VCaP (cell line): Measurements from ENCODE around the gene C16orf74.

ENCODE experiments used
- H3K27ac ChIP-seq: fragments of 450-650 bp; 2 replicates; pipeline ENCODE4 v1.5.1; 2017
- TF ChIP-seq, protein P1 (sequence below): fragments of 450-650 bp; conservative IDR thresholded peaks from 2 replicates; pipeline ENCODE4 v1.5.1; 2017; ENCODE audit warnings: mild to moderate bottlenecking, moderate library complexity

The C16orf74 gene

DNA sequence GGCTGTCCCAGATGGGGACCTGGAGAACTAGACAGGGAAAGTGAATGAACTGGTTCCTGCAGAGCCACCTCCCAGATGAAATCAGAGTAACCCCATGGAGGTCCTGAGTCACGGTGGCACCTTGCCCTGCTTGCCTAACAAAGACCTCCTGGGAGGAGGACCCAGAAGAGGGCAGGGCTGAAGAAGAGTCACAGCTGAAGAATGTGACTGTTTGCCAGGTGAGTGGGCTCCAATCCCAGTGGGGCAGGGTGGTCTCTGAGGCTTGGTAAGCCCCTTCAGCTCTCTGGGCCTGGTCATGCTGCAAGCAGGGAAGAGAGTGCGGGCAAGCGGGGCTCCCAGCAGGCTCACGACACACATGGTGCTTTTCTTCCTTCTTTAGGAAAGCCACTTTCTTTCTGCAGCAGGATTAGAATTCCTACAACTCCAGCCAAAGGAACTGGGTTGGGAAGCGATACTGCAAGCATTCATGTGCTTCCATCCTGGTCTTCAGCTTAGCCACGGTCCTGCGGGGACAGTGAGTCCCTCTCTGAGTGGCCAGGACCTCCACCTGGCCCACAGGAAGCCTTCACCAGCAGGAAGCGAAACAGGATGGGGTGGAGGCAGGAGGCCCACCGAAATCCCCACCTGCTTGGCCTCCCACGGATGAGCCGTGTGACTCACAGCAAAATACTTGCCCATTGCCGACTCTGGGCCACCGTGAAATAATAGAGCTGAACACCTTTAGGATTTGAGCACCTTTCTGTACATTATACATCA is 4.3 kb downstream of the C16orf74 start:
- TF ChIP-seq, protein P1, sequence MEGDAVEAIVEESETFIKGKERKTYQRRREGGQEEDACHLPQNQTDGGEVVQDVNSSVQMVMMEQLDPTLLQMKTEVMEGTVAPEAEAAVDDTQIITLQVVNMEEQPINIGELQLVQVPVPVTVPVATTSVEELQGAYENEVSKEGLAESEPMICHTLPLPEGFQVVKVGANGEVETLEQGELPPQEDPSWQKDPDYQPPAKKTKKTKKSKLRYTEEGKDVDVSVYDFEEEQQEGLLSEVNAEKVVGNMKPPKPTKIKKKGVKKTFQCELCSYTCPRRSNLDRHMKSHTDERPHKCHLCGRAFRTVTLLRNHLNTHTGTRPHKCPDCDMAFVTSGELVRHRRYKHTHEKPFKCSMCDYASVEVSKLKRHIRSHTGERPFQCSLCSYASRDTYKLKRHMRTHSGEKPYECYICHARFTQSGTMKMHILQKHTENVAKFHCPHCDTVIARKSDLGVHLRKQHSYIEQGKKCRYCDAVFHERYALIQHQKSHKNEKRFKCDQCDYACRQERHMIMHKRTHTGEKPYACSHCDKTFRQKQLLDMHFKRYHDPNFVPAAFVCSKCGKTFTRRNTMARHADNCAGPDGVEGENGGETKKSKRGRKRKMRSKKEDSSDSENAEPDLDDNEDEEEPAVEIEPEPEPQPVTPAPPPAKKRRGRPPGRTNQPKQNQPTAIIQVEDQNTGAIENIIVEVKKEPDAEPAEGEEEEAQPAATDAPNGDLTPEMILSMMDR, result no peak
- no peak overlapping the region for H3K27ac ChIP-seq

DNA sequence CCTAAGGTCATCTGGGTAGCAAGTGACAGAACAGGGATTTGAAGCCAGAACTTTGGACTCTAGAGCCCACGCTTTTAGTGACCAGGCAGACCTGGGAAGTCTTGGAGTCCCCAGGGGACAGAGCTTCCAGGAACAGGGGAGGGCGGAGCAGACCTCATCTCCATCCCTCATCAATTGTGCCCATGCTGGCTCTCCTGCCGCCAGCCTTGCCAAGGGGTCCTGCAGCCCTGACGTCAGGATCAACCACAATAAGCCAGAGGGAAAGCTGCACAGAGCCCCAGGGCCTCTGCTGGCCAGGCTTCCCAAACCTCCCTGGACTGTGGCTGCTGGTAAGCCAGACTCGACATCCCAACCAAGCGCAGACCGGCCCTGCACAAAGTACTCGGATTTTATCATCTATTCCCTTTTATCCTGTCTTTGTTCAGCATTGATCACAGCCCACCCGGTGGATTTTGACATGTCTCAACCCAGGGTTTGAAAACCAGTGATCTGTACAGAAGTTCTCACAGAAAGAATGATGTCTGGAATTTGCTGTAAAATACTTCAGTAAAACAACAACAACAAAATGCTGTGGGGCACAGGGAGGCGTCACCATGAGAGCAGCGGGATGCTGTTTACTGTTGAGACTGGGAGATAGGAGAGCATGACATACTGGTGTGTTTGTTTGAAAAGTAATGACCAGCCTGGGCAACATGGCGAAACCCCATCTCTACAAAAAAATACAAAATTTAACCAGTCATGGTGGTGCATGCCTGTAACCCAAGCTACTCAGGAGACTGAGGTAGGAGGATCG is 11.8 kb downstream of the C16orf74 start:
- TF ChIP-seq, protein P1, result no peak
- H3K27ac ChIP-seq, result no peak overlapping the region

DNA sequence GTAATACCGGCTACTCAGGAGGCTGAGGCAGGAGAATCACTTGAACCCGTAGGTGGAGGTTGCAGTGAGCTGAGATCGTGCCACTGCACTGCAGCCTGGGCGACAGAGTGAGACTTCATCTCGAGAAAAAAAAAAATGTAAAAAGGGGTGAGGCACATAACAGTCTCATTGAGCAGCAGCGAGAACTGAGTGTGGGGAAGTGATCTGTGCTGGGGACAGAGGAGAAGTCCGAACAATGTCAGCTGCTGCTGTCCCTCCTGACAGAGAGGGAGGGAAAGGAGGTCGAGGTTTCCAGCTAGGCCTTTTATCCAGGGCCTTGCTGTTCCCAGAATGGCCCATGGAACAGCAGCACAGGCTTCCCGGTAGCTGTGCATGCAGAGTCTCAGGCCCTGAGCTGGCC is 14.0 kb downstream of the C16orf74 start:
- H3K27ac ChIP-seq, result no peak overlapping the region
- TF ChIP-seq, protein P1, result no peak

DNA sequence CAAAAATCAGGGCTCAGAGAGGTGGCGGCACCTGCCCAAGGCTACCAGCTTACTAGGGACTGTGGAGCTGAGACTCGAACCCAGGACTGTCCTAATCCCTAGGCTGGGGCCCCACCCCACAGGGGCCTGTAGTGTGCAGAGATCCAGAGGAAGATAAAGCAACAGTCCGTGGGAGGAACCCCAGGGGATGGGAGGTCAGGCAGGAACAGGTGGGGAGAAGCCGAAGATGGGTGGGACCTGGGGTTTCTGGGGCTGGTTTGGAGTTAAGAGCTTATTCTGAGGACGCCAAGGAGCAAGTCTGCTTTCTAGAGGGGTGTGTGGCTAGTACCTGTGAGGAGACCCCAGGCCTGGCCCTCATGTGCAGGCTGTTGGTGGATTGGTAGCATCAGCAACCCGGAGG is 14.9 kb downstream of the C16orf74 start:
- TF ChIP-seq, protein P1, result no peak
- H3K27ac ChIP-seq, result no peak overlapping the region

DNA sequence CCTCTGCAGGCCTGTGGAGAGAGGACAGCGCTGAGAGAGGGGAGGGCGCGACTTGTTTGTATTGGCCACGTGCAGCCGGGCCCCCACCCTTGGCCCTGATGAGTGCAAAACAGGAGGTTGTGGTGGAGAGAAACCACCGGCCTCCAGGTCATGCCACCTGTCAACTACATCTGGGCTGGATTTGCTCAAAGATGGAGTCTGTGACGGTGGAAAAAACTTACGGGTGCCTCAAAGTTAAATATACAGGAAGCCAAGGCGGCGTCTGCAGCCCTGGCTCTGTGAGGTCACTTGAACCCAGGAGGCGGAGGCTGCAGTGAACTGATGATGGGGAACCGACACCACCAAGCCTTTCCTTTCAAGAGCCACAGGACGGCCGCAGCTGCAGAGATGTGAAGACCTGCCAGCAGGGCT is 15.7 kb downstream of the C16orf74 start:
- no peak overlapping the region for H3K27ac ChIP-seq
- TF ChIP-seq, protein P1, result no peak

DNA sequence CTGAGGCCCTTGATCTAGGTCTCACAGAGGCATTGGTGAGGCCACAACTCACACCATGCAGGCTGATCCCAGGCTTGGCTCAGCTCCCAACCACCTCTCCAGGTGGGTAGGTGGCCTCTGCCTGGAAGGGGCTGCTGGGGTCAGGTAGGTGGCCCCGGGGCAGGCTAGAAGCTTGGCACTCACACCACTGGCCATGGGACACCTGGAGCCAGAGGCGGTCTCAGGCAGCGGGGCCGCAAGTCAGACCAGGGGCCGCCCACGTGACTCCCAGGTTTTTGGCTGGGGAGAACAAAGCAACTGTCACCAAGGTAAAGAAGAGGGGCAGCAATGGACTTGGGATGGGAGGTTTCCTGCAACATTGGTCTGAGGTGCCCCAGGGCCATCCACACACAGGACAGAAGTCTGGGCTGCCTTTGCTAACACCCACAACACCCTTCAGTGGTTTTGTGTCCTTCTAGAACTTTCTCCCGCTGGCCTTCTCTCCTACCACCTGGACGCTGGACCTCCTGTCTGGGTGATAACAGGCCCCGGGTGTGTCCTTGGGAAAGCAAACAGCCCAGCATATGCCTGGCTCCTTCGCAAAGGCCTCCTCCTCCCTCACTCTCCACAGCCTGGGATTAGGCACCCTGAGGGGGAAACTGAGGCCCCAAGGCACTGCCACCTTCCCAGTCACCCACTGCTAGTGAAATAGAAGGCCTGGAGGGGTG is 16.4 kb downstream of the C16orf74 start:
- TF ChIP-seq, protein P1, result no peak
- H3K27ac ChIP-seq, result no peak overlapping the region

DNA sequence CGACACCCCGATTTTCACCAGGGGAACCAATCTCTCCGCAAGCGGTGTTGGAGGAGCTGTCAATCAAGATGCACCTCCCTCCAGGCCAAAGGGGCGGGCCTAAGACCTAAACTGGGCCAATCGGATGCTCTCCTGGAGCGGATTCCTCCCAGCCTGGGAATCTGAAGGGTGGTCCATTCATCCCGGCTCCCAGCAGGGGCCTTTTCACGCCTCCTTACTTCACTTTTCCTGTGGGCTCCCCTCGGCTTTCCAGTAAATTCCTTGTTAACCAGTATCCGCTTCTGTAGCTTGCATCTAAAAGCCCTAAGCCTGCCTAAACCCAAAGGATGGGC is 17.1 kb downstream of the C16orf74 start:
- TF ChIP-seq, protein P1, result no peak
- no peak overlapping the region for H3K27ac ChIP-seq
